ENCODE results near the gene EDEM2.
"Not testable (repeated sequence)": the region's sequence is repeated elsewhere in the genome, so short reads cannot be mapped to it uniquely, and the experiment has no call there.

EDEM2 gene

GRCh38 chr20:35085477-35086225 is 61.5 kb downstream of the EDEM2 start:
- no peak for DNase-seq (ENCODE audit: low read depth)

GRCh38 chr20:35084998-35085397 is 62.1 kb downstream of the EDEM2 start:
- no peak for DNase-seq (ENCODE audit: low read depth)

- not testable (repeated sequence) for DNase-seq (ENCODE audit: low read depth)
These were observed 66.8 kb downstream of the EDEM2 start for GRCh38 chr20:35080348-35080642.

GRCh38 chr20:35079472-35080347 is 67.4 kb downstream of the EDEM2 start:
- no peak for DNase-seq (ENCODE audit: low read depth)

- no peak for DNase-seq (ENCODE audit: low read depth)
These were observed 69.3 kb downstream of the EDEM2 start for GRCh38 chr20:35077872-35078271.

- no peak for DNase-seq (ENCODE audit: low read depth)
These were observed 69.8 kb downstream of the EDEM2 start for GRCh38 chr20:35077341-35077740.

- DNase-seq (ENCODE audit: low read depth) = not testable (repeated sequence)
These were observed 75.5 kb downstream of the EDEM2 start for GRCh38 chr20:35071436-35072153.

GRCh38 chr20:35066194-35066593 is 80.9 kb downstream of the EDEM2 start:
- no peak for DNase-seq (ENCODE audit: low read depth)

Data from EH (cell line).